Heart right ventricle (tissue), 16 donors: ENCODE results near the gene EIPR1. TPM values are rescaled to one million over a fixed set of nuclear protein-coding genes. Genes with fewer than 3 reads are reported as not detected.
"Not testable (repeated sequence)": the region's sequence is repeated elsewhere in the genome, so short reads cannot be mapped to it uniquely, and the experiment has no call there.

Source experiments
- ATAC-seq, 8 donors: fragments of 200-7000 bp; cut with Tn5 transposase; one replicate each; pipeline ENCODE4 v1.9.1; 2020; ENCODE audit warnings: mild to moderate bottlenecking in 8 of 8, moderate library complexity in 8 of 8, moderate number of reproducible peaks in 1 of 8
- DNase-seq, 2 donors: peaks; one replicate each; pipeline ENCODE4 v3.0.0-alpha.2; 2020
- H3K27ac ChIP-seq, 10 donors: fragments of 200-600 bp; sonication (generic) in 2 of 10; one replicate each; pipeline versions ENCODE4 v1.5.0 to v1.8.0; 2020 to 2022; ENCODE audit warnings: mild to moderate bottlenecking in 3 of 10
- H3K27me3 ChIP-seq, 7 donors: fragments of 200-600 bp; one replicate each; pipeline ENCODE4 v1.8.0; 2021 to 2022; ENCODE audit warnings: mild to moderate bottlenecking in 2 of 7
- H3K36me3 ChIP-seq, 9 donors: fragments of 200-600 bp; sonication (generic) in 1 of 9; one replicate each; pipeline versions ENCODE4 v1.5.0 to v1.8.0; 2020 to 2022; ENCODE audit warnings: mild to moderate bottlenecking in 2 of 9
- H3K4me1 ChIP-seq, 9 donors: fragments of 200-600 bp; sonication (generic) in 1 of 9; one replicate each; pipeline versions ENCODE4 v1.5.0 to v1.8.0; 2020 to 2022; ENCODE audit warnings: mild to moderate bottlenecking in 4 of 9
- H3K4me3 ChIP-seq, 10 donors: fragments of 200-600 bp; sonication (generic) in 2 of 10; one replicate each; pipeline versions ENCODE4 v1.5.0 to v1.8.0; 2020 to 2022; ENCODE audit warnings: mild to moderate bottlenecking in 7 of 10, moderate library complexity in 2 of 10
- H3K9me3 ChIP-seq, 11 donors: fragments of 200-600 bp in 10 of 11; sonication (generic) in 2 of 11; one replicate each; pipeline versions ENCODE4 v1.5.0 to v1.8.0; 2013 to 2022; ENCODE audit warnings: mild to moderate bottlenecking in 2 of 11, control low read depth in 1 of 11, moderate library complexity in 1 of 11
- WGBS, 2 donors: extraction: QIAGEN DNeasy Blood & Tissue Kit; methylation state at CpG; one replicate each; pipeline ENCODE4 v1.1.7; 2013; ENCODE audit warnings: inconsistent platforms in 1 of 2; 5-methylcytosine and 5-hydroxymethylcytosine counted together
- intact Hi-C, 10 donors: fragments of 100-400 bp; cut with DNase I; formaldehyde crosslinking; loops; one replicate each; pipeline versions ENCODE4 v1.11.1 to v1.14.2; 2022
- polyA plus RNA-seq, 2 donors: library from polyadenylated mRNA; stranded (reverse); fragments of 200-250 nt; gene quantifications; one replicate each; pipeline ENCODE4 v1.2.3, GENCODE V29; 2013
- total RNA-seq, 10 donors: library from RNA; stranded (reverse); fragmentation: NEBNext Ultra II Directional in 3 of 10; extraction: Animal tissue kit (Norgen Biotek cat#: 25700) in 3 of 10; gene quantifications; one replicate each; pipeline versions ENCODE4 v1.2.1 to v1.2.4, GENCODE V29; 2021 to 2023
- TF ChIP-seq, protein P1 (sequence below), 9 donors: fragments of 200-600 bp; sonication (generic) in 2 of 9; IDR thresholded peaks; one replicate each; pipeline versions ENCODE4 v1.5.0 to v1.8.0; 2021 to 2022; ENCODE audit warnings: antibody characterized with exemption in 9 of 9, mild to moderate bottlenecking in 5 of 9, moderate library complexity in 1 of 9
- donor health status: Arrhythmogenic right ventricular cardiomyopathy.
- donor health status: ischemic (EF 13 %, LVEDD 7.1; RV severe dilation, severe dysfunction).
- donor health status: healthy with polysubstance abuse.
- donor health status: DM: no; HTN: yes; CAD: no.
- donor health status: DM: no; HTN: no; CAD: no.
- donor health status: ischemic (EF 25% LVEDD 6.9; RV normal size, moderate dysfunction).
- donor health status: ischemic (EF 25% LVEDD 5.7; RV mildly dilated, moderate dysfunction).
- donor health status: healthy.
- donor health status: DM: yes; HTN: yes; CAD: no.
- donor health status: Ischemic cardiomyopathy.
- donor health status: ischemic (EF 35%, LVEDD 5.7; RV mildly dilated, moderate dysfunction).
- donor health status: nonischemic (EF 11% LVEDD 7.7; RV severe dilation, severe dysfunction).
- donor health status: DM: yes; HTN: yes; CAD: no.
- donor health status: PGD.
- donor health status: ischemic (EF 29% LVEDD 5.4; RV normal size, mild dysfunction).
- donor health status: nonischemic (EF 23%, LVEDD 6.1; RV moderate dilation, normal function).

The EIPR1 gene
- total and polyA plus RNA-seq, 12 donors: 6.8 to 22.3 (median 12.0) TPM

DNA sequence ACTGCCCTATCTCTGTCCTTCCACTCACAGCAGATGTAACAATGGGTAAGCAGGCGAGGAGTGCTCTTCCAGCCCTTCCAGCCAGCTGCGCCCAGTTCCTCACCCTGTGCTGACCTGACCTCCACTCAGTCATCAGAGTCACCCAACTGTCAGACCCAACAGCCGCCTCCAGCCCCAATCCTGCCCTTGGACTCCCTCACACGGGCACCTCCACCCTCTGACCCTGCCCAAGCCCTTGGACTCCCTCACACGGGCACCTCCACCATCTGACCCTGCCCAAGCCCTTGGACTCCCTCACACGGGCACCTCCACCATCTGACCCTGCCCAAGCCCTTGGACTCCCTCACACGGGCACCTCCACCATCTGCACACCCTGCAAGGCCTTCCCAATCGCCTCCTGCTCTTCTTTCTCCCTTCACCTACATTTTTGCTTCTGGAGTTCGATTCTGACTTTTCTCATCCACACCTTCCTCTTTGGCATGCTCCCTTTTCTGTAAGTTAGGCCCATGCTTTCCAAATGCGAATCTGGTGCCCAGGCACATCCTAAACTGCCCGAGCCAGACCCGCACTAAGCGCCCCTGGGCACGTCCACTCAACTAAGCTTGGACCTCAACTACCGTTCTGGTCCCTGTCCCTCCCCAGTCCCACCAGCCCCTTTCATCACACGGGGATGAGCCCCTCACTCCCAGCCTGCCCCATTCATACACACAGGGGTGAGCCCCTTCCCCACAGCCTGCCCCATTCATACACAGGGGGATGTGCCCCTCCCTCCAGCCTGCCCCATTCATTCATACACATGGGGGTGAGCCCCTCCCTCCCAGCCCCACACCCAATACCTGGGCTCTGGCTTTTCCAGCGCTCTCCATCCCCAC is 15.9 kb downstream of the EIPR1 start:
- TF ChIP-seq, protein P1, sequence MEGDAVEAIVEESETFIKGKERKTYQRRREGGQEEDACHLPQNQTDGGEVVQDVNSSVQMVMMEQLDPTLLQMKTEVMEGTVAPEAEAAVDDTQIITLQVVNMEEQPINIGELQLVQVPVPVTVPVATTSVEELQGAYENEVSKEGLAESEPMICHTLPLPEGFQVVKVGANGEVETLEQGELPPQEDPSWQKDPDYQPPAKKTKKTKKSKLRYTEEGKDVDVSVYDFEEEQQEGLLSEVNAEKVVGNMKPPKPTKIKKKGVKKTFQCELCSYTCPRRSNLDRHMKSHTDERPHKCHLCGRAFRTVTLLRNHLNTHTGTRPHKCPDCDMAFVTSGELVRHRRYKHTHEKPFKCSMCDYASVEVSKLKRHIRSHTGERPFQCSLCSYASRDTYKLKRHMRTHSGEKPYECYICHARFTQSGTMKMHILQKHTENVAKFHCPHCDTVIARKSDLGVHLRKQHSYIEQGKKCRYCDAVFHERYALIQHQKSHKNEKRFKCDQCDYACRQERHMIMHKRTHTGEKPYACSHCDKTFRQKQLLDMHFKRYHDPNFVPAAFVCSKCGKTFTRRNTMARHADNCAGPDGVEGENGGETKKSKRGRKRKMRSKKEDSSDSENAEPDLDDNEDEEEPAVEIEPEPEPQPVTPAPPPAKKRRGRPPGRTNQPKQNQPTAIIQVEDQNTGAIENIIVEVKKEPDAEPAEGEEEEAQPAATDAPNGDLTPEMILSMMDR (IDR thresholded peaks at IDR 0.05): no peak
- no peak for DNase-seq
- peaks cover 0 to 13% (median 3%) of the 10 kb centered on the region in 9 donors for H3K4me1 ChIP-seq
- H3K27me3 ChIP-seq: no peaks in the 10 kb centered on the region
- 92 to 94% methylated on average over 17 of the region's 17 CpGs for WGBS, 2 donors
- no peaks in the 10 kb centered on the region for H3K9me3 ChIP-seq
- H3K4me3 ChIP-seq: no peak overlapping the region
- intact Hi-C loops: no loop called here
- H3K27ac ChIP-seq: no peak overlapping the region
- H3K36me3 ChIP-seq: no peaks in the 10 kb centered on the region
- ATAC-seq: no peak

DNA sequence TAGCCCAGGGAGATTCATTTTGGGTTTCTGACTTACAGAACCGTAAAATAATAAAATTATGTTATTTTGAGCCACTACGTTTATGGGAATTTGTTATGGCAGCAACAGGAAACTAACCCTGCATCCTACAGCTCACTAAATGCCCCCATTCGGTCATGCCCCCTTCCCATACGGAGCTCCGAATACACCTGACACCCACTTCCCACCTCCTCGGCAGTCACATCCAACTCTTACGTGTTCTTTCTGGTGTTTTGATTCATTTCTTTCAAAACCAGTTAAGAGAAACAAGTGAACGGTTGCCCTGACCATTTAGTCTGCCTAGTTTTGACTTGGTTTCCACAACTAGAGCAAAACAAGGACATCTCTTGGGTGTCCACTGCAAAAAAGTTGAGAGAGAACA is 19.7 kb downstream of the EIPR1 start:
- H3K4me3 ChIP-seq: no peak overlapping the region
- no peak for ATAC-seq

DNA sequence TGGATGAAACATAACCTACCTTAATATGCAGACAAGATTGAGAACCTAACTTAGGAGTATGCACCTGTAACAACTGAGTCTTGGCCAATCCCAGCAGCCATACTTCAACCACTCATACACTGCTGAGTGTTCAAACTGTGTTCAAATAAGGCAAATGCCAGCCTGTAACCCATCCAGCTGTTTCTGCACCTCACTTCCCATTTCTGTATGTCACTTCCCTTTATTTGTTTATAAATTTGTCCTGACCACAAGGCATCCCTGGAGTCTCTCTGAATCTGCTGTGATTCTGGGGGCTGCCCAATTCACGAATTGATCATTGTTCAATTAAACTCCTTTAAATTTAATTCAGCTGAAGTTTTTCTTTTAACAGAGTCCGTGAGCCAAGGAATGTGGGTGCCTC is 20.2 kb downstream of the EIPR1 start:
- Histone ChIP-seq H3K4me1 (peaks cover 0 to 20% (median 4%) of the 10 kb centered on the region in 9 donors), H3K27ac (peak overlapping the region in 1 of 10 donors; percentile 31), H3K36me3 (peaks cover 0 to 21% (median 5%) of the 10 kb centered on the region in 9 donors)
- 95 to 96% methylated on average over 2 of the region's 2 CpGs for WGBS, 2 donors
- H3K27me3 ChIP-seq, H3K4me3 ChIP-seq, ATAC-seq, DNase-seq, intact Hi-C loops, H3K9me3 ChIP-seq: not testable (repeated sequence)

More for the DNA sequence above, 19.7 kb downstream of the EIPR1 start:
- Histone ChIP-seq H3K36me3 (peaks cover 0 to 16% (median 5%) of the 10 kb centered on the region in 9 donors), H3K9me3 (no peaks in the 10 kb centered on the region), H3K27me3 (no peaks in the 10 kb centered on the region), H3K4me1 (peaks cover 0 to 23% (median 4%) of the 10 kb centered on the region in 9 donors), H3K27ac (no peak overlapping the region)
- no peak for DNase-seq
- WGBS, 2 donors: 88 to 97% methylated on average over 8 of the region's 8 CpGs
- TF ChIP-seq, protein P1 (IDR thresholded peaks at IDR 0.05): no peak
- intact Hi-C loops: no loop called here

DNA sequence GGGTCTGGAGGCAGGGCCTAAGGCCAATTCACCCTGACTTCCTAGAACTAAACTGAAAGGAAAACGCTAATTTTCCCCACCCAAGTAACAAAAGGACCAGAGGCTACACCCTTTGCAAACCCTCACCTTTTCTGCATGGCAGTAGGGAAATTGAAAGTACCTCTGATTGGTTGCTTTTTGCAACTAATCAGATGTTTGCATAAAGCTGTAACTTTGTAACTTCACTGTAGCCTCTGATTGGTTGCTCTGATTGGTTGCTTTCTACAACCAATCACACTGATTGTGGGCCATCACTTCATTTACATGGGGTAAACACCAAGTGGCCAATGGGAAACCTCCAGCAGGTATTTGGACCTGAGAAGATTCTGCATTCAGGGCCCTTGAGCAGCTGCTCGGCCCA is 20.8 kb downstream of the EIPR1 start:
- H3K36me3 ChIP-seq: peaks cover 0 to 23% (median 5%) of the 10 kb centered on the region in 9 donors
- H3K9me3 ChIP-seq: peaks cover 0 to 3% (median 0%) of the 10 kb centered on the region in 11 donors
- no peak overlapping the region for H3K4me3 ChIP-seq
- 73 to 81% methylated on average over 2 of the region's 2 CpGs for WGBS, 2 donors
- no peaks in the 10 kb centered on the region for H3K27me3 ChIP-seq
- peak overlapping the region in 3 of 10 donors; percentile 2 to 57 (median 31) for H3K27ac ChIP-seq
- DNase-seq (no peak), ATAC-seq (no peak)
- peaks cover 0 to 17% (median 4%) of the 10 kb centered on the region in 9 donors for H3K4me1 ChIP-seq
- TF ChIP-seq, protein P1 (IDR thresholded peaks at IDR 0.05): no peak
- intact Hi-C loops: no loop called here
